HPDE6-E6E7 (cell line): ENCODE data around the gene STK32A.

ENCODE experiments used
- DNase-seq: peaks from one replicate; pipeline ENCODE4 v3.0.0; 2011; ENCODE audit warnings: missing footprints; ENCODE audit errors: extremely low spot score

Gene STK32A

GRCh38 chr5:147418613-147419012 lies 183.8 kb downstream of the STK32A start:
- DNase-seq = no peak

- DNase-seq = no peak
Observed at GRCh38 chr5:147426640-147427327, 192.0 kb downstream of the STK32A start.

- no peak for DNase-seq
Observed at GRCh38 chr5:147427521-147428401, 192.9 kb downstream of the STK32A start.

DNA sequence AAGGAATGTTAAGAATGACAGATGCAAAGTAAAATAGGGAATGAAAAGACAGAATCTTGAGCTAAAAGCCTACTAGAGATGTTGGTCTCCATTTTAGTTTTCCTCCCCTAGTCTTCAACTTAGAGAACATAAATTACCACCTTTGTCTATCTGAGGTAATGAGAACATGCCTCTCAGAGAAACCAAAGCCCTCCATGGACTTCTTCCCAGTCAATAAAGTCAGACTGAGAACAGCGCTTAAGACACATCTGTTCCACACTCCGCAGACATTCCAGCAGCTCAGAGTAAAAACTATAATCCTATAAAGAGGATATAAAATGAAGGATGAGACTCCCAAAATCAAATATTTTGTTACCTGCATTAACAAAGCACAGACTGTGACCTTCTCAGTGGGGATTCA lies 195.8 kb downstream of the STK32A start:
- no peak for DNase-seq

- no peak for DNase-seq
Observed at GRCh38 chr5:147431586-147431985, 196.8 kb downstream of the STK32A start.

- no peak for DNase-seq
Observed at GRCh38 chr5:147432323-147432722, 197.5 kb downstream of the STK32A start.

DNA sequence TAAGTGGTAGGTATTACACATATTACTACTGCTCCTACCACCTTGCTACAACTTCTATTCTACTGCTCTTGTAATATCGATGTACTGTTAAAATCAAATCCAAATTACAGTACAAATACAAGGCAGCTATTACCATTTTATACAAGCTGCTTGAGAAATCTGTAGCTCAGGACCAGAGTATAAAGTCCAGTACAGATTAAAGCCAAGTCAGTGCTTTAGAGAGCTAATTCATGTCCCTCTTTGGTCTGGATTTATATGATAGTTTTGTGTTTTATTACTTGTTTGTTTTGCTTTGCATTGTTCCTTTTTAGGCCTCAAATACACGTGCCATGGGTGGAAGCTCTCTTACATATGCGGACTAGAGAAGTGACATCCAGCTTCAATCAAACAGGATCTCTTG lies 199.2 kb downstream of the STK32A start:
- no peak for DNase-seq

DNA sequence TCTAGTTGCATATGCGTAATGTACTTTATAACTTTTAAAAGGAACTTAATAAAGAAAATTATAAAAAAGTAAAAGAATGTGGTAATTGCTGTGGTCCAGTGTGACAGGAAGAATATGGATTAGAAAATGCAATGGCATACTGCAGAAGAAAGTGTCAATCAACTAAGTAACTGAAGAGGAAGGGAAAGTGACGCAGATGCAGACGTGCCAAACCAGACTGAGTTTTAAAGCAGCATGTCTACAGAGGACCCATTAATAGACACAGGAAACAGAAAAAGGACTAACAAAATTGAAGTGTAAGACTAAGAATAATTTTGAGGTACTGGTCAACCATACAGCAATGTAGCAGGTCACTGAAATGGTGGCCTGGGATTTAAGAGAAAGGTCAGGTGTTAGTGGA lies 201.8 kb downstream of the STK32A start:
- DNase-seq = no peak

- no peak for DNase-seq
Observed at GRCh38 chr5:147437161-147437596, 202.4 kb downstream of the STK32A start.
